HUDEP-2 (cell line): ENCODE data around the gene BFSP2.
A peak's percentile ranks its signal among the peaks of the same experiment; 100 is the strongest.

Source experiments
- DNase-seq, 76 experiments: peaks; one replicate each; lab custom pipeline; 2025; ENCODE audit not compliant: unreplicated experiment in 76 of 76; lab: John Stamatoyannopoulos, UW

The BFSP2 gene

DNA sequence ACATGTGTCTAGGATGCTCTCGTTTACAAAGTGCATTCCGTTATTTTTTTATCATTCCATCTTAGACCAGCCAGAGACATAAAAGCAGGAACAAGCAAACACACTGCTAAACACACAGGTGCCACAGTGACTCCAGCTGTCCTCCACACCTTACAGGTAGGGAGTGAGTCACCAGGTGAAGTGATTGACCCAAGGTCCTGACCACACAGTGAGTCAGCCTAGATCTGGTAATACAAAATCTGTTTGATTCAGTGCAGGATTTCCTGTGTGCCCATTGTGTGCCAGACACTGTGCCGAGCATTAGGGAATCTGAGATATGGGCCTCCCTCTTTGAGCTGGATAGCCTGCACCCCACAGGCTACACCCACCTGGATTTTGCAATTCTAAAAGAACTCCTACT is 16.7 kb upstream of the BFSP2 start:
- no peak for DNase-seq

DNA sequence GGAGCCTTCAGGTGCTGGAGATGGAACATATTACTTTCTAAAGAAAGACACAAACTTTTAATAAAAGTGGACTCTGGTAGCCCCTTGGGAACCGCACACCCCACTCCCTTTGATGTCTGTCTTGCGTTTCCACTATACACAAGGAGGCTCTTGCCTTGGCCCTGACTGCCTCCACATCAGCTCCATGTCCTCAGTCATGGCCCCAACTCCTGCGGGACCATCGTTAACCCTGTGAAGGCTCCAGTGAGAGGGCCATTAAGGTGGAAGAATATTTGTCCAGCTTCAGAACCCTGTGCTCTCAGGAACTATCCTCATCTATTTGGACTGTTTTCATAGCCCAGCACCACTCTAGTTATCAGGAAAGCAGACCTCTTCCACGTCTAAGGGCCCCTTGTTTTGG is 16.1 kb upstream of the BFSP2 start:
- no peak for DNase-seq

DNA sequence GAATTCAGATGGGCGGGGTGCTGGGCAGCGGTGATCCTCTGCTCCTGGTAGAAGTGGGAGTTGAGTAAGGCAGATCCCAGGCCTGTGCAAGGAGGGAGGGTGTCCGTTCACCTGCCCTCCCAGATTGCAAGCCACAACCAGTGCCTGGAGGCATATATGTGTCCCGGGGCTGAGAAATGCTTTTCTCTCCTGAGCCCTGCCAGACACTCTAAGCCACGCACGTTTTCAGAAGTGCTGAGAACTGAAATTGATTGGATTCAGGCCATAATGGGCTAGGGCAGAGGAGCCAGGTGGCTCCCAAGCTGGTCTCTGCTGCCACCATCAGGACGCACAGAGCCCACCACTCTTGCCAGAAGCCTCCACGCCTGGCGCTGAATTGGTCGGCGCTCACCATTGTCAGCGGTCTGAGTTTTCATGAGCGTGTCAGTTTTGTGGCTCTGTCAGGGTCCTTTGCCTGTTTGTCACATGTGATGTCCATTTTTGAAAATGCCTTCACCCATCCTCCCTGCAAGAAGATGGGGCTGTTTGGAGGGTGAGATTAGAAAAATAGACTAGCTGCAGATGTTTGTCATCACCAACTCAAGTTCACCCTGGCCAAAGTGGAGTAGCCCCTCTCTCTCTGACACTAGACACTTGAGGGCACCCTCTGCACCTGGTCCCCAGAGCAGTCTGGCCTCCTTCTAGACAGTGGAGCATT is 15.4 kb upstream of the BFSP2 start:
- peak in 33 of 76 experiments; percentile 2 to 51 (median 14) for DNase-seq

DNA sequence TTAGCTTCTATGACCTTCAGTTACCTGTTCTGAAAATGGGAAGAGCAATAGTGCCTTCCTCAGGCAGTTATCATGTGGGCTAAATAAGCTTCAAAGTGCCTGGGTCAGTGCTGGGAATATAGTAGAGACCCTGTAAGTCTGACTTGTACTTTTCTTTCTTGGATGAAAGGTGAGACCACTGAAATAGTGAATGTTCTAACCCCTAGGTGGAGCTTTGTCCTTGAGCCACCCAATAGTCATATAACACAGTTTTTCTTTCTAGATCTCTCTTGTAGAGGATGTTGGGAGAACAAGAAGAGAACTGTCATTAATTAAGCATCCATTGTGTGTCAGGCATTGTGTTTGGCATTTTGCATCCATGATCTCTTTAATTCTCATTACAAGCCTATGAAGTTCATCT is 13.0 kb upstream of the BFSP2 start:
- DNase-seq: no peak

DNA sequence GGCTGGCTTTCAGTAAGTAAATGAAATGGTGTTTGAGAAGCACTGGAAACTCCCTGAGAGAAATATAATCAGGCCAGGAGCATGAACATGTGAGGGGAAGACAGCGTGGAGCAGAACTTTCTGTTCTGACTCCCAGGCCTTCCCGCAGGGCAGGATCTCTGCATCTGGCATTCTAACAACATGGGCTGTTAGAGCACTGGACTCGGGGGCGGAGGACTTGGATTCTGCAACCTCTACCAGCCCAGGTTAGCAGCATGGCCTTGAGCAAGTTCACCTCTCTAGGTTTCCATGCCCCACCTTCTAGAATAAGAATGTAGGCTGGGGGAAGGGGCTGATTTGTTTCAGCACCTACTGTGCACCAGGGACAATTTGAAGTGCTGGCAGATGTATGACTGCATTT is 12.5 kb upstream of the BFSP2 start:
- no peak for DNase-seq

DNA sequence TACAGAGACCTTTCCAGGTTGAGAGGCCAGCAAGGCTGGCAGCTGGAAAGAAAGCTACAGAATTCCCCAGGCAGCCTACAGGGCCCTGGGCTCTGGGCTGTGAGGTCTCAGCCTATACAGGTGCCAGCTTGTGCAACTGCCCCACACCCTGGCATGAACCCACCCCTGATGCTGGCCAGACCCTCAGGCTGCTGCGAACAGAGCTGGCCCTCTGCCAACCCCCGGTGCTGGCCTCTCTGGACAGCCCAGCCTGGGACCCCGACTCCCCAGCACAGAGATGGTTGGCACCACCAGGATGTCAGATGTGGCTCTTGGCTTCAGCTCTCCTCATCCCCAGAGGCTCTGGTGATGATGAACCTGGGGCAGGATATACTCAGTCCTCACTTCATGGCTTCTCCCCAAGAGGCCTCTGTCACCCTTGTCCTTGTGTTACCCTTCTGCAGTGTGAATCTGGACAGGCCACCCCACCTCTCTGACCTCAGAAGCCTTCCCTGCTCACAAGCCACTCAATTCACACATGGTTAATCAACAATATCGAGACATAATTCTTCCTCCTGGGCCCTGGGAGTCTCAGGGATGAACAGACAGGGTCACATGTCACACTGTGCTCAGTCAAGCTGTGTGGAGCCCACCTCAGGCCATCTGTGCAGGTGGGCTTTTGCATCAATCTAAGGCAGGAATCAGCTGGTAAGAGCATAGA is 11.0 kb upstream of the BFSP2 start:
- no peak for DNase-seq

DNA sequence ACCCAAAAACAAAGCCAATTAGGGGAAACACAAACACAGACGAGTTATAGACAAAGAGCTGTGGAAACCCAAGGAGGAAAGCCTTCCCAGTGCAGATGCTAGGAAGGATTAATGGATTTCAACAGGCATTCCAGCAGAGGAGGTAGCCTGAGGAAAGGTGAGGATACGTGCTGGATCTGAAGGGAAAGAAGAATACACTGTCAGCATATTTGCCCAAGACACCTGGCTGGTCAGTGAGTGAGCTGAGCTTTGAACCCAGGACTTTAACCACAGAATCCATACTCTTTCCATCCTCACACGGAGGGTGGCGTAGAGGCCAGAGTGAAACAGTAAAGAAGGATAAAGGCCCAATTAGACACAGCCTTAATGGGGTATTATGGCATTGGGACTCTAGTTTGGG is 9.1 kb upstream of the BFSP2 start:
- DNase-seq: no peak

DNA sequence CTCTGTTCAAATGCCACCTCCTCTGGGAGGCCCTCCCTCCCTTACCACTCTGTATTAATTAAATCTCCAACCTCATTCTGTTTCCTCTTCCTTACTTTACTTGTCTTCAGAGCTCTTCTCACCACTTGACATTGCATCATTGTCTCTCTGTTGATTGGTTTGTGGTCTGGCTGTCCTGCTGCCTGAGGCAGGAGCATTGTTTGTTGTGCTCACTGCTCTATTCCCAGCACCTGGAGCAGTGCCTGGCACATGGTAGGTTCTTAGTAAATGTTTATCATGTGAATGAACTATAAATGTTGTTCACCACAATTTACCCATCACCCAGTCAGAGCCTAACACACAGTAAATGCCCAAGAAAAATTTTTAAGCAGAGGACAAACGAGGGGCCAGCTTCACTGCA is 6.7 kb upstream of the BFSP2 start:
- DNase-seq: no peak

DNA sequence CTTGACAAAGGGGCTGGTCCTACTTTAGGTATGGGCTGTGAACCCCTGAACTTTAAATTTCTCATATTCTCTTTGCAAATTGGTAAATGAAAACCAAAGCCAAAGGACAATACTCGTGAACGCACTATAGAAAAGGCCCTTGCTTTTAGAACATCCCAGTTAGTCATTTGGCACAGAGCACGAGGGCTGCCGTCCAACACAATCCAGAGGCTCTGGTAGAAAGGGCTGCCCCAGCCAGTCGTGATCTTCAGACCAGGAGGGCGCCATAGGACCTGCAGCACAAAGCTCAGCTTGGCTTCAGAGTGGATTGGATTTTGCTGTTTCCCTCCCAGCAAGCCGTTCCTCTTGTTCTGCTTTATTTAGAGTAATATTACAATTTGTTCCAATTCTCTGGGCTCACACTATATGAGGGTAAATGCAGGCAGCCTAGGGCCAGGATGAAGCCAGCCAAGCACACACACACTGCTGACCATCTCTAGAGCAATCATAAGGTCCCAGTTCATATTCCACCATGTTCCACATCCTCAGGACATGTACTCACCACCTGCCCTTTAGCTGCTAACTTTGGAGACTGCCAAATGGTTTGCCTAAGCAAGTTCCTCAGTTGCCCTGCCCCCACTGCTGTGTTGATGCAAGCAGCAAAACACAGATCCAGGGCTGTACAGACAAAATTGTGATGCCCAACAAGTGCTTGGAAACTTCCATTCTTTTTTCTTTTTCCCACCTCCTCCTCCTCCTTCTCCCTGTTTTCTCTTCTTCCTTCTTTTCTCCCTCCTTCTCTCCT is 6.0 kb upstream of the BFSP2 start:
- DNase-seq: no peak

DNA sequence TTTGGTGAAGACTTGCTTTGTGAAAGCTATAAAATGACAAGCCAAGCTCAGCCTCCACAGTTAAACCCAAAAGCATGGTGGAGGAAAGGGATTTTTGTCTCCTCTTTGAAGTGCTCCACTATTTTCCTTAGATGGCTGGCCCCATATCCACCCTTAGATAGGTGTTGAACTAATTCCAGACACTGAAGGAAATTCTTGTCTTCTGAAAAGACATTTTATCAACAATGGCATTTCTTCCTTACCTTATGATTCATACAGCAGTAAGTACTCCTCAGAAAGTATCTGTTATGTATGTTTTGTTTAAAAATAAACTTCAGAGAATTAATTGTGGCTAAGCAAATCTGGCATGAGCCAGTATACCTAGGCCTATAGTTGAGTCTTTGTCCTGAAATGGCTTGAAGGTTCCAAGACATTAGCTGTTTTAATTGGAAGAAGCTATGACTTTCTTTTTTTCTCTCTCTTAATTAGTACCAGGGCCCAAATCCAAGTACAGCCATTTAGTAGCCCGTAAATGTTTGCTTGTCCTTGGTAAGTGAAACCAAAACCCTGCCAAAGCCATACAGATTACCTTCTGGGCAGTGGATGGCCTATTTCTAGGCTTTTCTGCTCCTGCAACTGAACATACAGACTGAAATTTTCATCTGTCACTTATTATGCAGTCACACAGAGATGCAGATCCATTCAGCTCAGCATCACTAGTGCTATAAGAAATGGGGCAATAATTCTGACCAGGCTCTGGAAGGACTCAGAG is 5.1 kb upstream of the BFSP2 start:
- DNase-seq: no peak

DNA sequence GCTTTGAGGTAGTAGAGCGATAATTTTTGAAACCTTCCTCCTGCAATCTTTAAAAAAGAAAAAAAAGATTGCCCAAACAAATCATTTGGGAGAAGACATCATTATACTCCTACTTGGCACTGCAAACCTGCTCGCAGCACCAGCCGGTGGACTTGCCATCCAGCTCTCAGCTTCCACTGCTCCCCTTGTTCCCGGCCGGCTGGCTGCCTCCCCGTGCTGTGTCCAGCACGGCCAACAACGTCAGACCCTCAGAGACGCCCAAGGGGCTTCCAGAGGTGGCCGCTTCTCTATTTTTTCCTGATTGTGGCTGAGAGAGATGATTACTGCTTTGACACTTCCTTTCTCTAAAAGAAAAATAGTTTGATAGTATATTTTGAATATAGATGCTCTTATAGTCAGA is 3.0 kb upstream of the BFSP2 start:
- no peak for DNase-seq

DNA sequence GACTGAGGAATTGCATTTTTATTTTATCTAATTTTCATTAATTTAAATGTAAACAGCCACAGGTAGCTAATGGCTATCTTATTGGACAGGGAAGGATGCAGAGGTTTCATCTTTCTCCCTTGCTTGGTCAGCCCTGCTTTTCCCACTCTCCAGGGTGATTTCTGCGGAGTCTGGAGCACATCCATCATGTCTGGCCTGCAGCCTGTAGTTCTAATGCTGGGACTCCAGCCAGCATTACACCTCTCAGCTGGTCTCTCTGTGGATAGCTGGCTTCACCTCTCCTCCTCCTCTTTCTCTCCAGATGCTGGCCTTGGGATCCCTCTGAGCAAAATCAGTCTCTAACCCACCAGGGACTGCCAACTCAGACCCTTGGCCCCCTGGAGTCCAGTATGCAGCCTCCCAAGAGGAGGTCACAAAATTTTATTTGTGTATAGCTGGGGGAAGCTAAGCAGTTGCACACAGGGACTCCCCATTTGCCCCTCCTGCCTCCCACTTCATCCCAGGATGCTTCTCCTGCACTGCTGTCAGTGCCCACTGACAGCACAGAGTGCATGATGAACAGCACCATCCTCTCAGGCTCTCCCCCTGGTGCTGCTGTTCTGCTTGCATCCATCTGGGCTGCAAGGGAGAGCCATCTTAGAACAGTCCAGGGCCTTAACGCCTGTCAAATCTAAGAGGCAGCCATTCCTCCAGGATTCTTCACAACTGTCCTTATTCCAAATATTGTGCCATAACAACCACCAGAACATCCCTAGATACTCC is 1.7 kb downstream of the BFSP2 start:
- no peak for DNase-seq

DNA sequence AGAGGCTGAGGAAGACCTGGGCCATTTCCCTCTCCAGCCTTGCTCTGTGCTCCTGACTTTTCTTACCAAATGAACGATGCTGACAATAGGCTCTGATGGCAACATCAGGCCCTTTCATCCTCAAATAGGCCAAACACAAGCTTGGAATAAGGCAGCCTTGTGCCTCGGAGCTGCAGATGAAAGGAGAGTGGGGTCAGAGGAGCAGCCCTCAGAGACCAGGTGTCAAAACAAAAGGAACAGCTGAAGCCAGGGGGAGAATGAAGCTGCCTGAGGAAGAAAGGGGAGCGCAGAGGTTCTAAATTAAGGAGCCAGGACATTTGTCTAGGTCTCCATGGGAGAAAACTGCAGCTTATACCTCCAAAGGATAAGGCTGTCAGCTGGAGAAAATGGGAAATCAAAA is 5.1 kb downstream of the BFSP2 start:
- no peak for DNase-seq

DNA sequence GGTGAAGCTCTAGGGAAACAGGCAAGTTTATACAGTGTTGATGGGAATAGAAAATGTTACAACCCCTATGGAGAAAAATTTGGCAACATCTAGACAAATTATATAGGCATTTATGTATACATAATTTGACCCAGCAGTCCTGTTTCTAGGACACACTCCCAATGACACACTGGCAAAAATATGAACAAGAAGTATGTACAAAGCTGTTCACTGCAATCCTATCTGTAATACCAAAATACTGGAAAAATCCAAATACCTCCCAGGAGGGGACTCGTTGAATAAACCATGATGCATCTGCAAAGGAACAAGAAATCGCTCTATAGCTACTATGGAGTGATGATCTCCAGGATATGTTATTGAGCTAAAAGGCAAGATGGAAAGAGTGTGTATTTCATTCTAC is 8.5 kb downstream of the BFSP2 start:
- no peak for DNase-seq

DNA sequence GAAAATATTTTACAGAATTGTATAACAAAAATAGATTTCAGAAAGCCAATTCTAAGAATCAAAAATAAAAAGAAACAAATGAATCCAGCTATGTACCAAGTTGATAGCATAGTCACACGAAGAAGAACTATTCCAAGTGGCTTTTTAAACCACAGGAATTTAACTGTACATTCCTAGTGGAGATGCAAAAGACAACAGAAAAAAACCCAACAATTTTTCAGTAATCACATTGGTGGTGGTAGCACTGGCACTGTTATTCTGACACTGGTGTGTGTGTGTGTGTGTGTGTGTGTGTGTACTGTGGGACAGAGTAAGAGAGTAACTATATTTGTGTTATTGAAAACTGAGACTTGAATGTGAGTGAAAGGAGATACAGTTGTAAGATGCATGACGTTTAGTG is 9.1 kb downstream of the BFSP2 start:
- no peak for DNase-seq

DNA sequence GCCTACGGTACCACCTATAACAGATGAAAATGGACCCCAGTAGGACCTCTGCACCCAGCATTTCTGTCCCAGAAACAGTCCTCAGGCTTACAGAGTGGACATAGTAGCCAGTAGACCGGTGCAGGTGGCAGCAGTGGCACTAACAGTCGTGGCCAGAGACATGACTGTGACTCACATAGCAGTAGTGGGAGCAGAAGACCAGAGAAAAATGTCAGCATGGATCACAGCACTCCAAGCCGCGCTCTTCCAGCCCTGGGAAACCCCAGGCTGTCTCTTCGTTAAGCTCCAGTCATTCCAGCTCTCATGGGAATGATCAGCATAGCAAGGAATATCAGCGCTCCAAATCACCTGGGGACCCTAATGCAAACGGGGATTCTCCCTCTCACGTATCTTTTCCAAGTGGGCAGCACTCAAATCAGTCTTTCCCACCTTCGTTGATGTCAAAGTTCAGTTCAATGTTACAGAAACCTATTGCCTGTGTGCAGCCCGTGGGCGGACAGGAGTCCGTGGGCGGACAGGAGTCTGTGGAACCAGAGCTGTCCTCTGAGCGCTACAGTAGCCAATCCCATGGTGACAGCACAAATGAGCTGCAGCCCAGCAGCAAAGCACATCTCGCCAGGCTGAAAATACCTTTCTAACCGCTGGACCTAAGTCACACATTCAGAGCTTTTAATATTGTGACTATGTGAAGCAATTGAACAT is 10.5 kb downstream of the BFSP2 start:
- DNase-seq: no peak

DNA sequence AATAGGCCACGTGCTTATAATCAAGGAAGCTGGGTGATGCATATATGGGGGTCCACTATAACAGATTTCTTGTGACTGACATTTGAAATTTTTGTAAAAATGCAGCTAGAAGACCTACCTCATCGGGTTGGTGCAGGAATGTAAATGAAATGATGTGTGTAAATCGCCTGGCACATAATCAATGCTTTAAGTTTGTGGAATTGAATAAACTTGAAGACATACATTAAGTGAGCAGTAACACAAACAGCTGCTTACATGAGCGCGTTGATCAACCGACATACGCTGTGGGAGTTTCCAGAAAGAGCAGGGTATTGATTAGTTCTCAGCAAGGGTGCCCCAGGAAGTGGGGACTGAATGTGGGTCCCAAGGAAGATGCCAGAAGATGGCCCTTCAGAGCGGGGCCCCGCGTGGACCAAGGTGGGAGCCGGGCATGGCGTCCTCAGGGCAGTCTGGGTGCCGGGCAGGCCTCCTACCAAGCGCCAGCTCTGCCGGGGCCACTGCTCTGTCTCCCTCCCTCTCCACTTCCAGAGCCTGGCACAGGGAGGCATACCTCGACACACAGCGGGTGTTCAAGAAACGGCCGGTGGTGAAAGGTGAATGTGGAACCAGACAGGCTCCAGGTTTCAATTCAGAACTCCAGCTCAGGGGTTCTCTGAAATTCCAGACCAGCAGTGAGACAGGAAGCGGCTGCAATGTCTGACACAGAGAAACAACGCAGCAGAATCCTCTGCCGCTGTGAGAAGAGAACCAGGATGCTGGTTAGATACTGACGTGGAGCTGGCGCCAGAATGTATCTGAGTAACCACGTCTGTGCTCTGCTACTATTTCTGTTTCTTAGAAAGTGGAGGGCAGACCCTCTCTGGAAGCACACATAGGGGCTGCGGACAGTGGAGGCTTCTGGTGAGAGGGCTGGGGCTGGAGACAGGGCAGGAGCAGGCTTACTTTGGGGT is 12.6 kb downstream of the BFSP2 start:
- no peak for DNase-seq

DNA sequence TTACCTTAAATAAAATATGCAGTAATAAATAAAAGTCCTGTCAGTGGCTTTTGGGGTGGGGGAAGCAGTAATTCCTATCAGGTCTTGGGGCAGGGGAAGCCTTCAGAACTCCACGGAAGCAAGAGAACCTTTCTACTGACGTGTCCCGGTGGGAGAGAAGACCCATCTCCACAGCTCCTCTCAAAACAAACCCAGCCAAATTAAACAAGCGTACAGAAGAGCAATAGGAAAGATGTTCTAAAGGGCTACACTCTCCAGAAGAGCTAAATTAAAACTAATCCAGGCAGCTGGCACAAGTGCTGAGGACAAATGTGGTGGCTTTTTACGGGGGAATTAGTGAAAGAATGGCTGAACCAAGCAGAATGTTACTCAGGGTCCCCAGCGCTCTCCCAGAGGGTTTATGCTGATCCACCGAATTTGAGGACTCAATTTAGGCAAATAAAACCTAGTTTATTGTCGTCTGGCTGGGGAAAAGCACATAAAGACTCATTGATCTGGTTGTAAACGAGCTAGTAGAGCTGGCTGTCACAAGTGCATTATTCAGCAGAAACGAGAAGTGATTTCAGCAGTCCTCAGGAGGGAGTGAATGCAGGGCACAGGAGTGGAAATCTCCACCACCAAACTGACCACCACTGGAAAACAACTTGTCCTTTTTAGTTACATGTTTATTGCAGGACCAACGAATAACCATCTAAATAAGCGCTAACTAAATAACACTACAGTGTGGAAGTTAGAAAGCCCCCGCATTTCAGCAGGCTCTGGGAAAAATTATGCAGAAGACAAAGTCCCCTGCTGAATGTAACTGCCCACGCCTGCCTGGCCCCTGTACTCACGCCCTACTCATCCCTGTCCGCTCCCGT is 13.5 kb downstream of the BFSP2 start:
- DNase-seq: no peak
